Right atrium auricular region (tissue), 2 donors: ENCODE results near the gene HSPBP1. TPM values are rescaled to one million over a fixed set of nuclear protein-coding genes. Genes with fewer than 3 reads are reported as not detected.

ENCODE experiments used
- DNase-seq: peaks from one replicate; pipeline ENCODE4 v3.0.0-alpha.2; 2019; ENCODE audit warnings: low spot score
- H3K27ac ChIP-seq, 2 donors: fragments of 200-600 bp; sonication (generic); 1 replicate in 1 of 2; 2 replicates in 1 of 2; pipeline ENCODE4 v1.5.1; 2016 to 2019
- H3K27me3 ChIP-seq, 2 donors: fragments of 200-600 bp; sonication (generic); one replicate each; pipeline versions ENCODE4 v1.5.1 to v1.6.0; 2017 to 2019
- H3K36me3 ChIP-seq: fragments of 200-600 bp; sonication (generic); one replicate; pipeline ENCODE4 v1.5.1; 2016
- H3K4me1 ChIP-seq, 2 donors: fragments of 200-600 bp; sonication (generic); one replicate each; pipeline versions ENCODE4 v1.5.1 to v1.6.0; 2017 to 2019
- H3K4me3 ChIP-seq, 2 donors: fragments of 200-600 bp; sonication (generic); 1 replicate in 1 of 2; 2 replicates in 1 of 2; pipeline ENCODE4 v1.5.1; 2017 to 2019; ENCODE audit warnings: mild to moderate bottlenecking in 1 of 2, moderate library complexity in 1 of 2
- H3K9me3 ChIP-seq, 2 donors: fragments of 200-600 bp; sonication (generic); one replicate each; pipeline ENCODE4 v1.5.1; 2019
- total RNA-seq, 2 donors: library from RNA; depleted of rRNA; stranded (reverse); fragments of >200 nt; gene quantifications; one replicate each; pipeline ENCODE4 v1.1.0, GENCODE V29; 2016
- TF ChIP-seq, protein P1 (sequence below), 2 donors: fragments of 200-600 bp; sonication (generic); IDR thresholded peaks; one replicate each; pipeline ENCODE4 v1.5.1; 2019; ENCODE audit warnings: antibody characterized with exemption in 2 of 2

HSPBP1 gene
- total RNA-seq, 2 donors from 2014 or later = 29.6 to 35.8 TPM

DNA sequence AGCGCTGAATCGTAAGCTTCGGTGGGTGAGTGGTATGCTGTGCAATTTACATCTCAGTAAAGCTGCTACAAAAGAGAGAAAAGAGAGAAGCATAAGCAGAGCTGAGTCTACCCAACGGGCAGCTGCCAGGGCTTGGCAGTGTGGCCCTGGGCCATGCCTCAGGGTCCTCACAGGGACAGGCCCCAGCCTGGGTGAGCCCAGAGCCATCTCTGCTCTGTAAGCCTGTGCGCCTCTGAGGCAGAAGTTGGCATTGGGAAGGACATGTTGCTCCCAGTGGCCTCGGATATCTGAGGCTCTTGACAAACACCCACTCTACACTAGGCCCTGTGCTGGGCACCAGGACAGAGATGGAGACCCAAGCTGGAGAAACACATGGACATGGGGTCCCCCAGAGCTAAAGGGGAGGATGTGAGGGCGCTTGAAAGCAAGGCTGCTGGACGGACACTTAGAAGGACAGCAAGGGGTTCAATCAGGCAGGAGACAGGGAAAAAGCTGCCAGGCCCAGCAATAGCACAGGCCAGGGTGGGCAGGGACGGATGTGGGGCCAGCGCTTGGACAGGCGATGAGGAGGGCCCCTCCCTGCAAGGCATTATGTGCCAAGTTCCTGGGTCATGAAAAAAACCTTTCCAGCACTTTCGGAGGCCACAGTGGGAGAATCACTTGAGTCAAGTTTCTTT is 35.8 kb downstream of the HSPBP1 start:
- H3K4me3 ChIP-seq = no peak overlapping the region
- no peak for DNase-seq
- peaks cover 0 to 22% of the 10 kb centered on the region in 2 donors for H3K4me1 ChIP-seq
- peaks cover 75% of the 10 kb centered on the region for H3K36me3 ChIP-seq
- no peak overlapping the region for H3K27ac ChIP-seq
- no peaks in the 10 kb centered on the region for H3K9me3 ChIP-seq
- H3K27me3 ChIP-seq = no peaks in the 10 kb centered on the region
- TF ChIP-seq, protein P1, sequence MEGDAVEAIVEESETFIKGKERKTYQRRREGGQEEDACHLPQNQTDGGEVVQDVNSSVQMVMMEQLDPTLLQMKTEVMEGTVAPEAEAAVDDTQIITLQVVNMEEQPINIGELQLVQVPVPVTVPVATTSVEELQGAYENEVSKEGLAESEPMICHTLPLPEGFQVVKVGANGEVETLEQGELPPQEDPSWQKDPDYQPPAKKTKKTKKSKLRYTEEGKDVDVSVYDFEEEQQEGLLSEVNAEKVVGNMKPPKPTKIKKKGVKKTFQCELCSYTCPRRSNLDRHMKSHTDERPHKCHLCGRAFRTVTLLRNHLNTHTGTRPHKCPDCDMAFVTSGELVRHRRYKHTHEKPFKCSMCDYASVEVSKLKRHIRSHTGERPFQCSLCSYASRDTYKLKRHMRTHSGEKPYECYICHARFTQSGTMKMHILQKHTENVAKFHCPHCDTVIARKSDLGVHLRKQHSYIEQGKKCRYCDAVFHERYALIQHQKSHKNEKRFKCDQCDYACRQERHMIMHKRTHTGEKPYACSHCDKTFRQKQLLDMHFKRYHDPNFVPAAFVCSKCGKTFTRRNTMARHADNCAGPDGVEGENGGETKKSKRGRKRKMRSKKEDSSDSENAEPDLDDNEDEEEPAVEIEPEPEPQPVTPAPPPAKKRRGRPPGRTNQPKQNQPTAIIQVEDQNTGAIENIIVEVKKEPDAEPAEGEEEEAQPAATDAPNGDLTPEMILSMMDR (IDR thresholded peaks at IDR 0.05) = no peak

DNA sequence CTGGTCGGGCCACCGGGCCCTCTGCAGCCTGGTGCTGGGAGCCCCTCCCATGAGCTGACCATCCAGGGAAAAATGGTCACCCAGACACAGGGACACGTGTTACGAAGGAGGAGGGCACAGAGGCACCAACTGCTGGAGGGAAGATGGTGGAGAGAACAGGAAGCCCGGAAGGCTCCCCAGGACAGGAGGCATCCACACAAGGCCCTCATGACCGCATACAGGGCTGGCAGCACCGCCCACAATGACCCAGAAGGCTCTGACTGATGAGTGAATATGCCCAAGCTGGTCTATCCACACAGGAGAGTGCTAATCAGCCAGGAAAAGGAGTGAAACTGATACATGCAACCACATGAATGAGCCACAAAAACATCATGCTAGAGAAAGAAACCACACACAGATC is 37.4 kb downstream of the HSPBP1 start:
- Histone ChIP-seq H3K27ac (no peak overlapping the region), H3K27me3 (no peaks in the 10 kb centered on the region), H3K36me3 (peaks cover 92% of the 10 kb centered on the region), H3K9me3 (no peaks in the 10 kb centered on the region), H3K4me1 (peaks cover 0 to 6% of the 10 kb centered on the region in 2 donors), H3K4me3 (no peak overlapping the region)
- TF ChIP-seq, protein P1 (IDR thresholded peaks at IDR 0.05) = no peak
- no peak for DNase-seq

DNA sequence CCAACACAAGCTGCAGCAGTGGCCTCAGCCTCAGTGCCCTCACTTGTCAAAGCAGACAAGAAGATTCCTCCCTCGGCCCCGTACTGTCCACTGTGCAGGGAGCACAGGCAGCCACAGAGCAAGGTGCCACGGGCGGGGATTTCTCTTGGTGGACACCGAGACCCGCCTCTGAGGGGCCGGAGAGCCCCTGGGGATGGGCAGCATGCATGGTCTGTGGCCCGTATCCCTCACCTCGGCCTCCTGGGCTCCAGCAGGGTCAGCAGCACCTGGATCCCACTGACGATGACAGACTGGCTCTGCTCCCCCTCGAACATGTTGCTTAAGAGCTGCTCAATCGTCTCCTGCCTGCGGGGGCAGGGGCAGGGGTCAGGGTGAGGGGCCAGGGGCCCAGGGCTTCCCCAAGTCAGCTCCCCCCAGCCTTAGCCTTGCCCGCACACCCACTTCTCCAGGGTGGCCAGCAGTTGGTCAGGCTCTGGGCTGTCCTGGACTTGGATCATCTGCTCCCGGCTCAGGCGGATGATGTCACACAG is 37.9 kb downstream of the HSPBP1 start:
- Histone ChIP-seq H3K4me3 (no peak overlapping the region), H3K4me1 (peaks cover 0 to under 1% of the 10 kb centered on the region in 2 donors), H3K27ac (no peak overlapping the region), H3K36me3 (peaks cover 97% of the 10 kb centered on the region), H3K27me3 (no peaks in the 10 kb centered on the region), H3K9me3 (no peaks in the 10 kb centered on the region)
- TF ChIP-seq, protein P1 (IDR thresholded peaks at IDR 0.05) = no peak
- DNase-seq = no peak

DNA sequence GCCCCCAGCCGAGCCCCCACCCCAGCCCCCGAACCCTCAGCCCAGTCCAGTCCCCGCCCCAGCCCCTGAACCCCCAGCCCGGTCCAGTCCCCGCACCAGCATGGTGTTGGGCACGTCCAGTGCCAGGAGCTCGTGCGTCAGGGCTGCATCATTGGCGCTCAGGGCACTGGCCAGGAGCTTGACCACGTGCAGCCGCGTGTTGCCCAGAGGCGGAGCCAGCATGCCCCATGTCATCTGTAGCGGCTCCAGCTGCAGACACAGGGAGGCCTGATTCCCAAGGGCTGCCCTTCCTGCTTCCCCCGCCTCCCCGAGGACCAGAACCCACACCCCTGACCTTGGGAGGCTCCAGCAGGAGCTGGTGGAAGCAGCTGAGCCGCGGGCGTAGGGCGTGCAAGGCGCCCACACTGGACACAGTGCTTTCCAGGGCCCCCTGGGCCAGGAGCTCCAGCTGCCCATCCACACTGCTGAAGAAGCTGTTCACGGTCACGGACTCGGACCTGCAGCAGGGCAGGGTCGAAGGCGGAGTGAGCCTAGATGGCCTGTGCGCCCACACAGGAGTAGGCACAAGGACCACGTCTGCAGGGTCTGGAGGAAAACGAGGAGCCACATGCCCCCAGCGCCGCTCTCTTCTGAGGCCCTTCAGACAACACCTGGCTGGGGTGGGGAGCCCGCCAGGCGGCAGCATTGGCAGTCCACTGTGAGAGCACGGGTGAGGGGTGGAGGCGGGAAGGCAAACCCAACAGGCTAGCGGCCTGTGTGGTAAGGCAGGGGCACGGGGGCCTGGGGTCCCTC is 38.6 kb downstream of the HSPBP1 start:
- Histone ChIP-seq H3K4me3 (no peak overlapping the region), H3K9me3 (no peaks in the 10 kb centered on the region), H3K36me3 (peaks cover 99% of the 10 kb centered on the region), H3K4me1 (no peaks in the 10 kb centered on the region), H3K27ac (no peak overlapping the region), H3K27me3 (no peaks in the 10 kb centered on the region)
- TF ChIP-seq, protein P1 (IDR thresholded peaks at IDR 0.05) = no peak
- DNase-seq = no peak

DNA sequence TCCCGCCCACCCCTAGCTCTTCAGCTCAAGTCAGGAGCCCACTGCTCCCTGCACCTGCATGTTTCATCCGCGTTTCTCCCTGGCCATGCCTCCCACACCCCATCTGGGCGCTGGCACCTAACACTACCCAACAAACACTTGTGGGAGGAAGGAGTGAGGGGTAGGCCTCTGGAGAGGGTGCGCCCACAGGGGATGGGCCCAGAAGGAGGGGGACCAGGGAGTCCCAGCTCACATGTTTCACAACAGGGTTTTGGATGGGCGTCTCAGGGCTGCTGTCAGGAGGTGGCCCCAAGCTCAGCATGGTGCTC is 39.2 kb downstream of the HSPBP1 start:
- Histone ChIP-seq H3K4me1 (no peaks in the 10 kb centered on the region), H3K4me3 (no peak overlapping the region), H3K9me3 (no peaks in the 10 kb centered on the region), H3K27me3 (no peaks in the 10 kb centered on the region), H3K27ac (no peak overlapping the region), H3K36me3 (peaks cover 99% of the 10 kb centered on the region)
- no peak for DNase-seq
- TF ChIP-seq, protein P1 (IDR thresholded peaks at IDR 0.05) = no peak
